GM12875 (cell line): ENCODE results near the gene GPR137C.

Experiments used
- H3K4me3 ChIP-seq: one replicate; pipeline ENCODE4 v1.5.1; 2011; ENCODE audit warnings: low read depth, low read length, control low read depth
- TF ChIP-seq, protein P1 (sequence below): IDR thresholded peaks from 2 replicates; pipeline ENCODE4 v1.5.1; 2011; ENCODE audit warnings: low read depth, mild to moderate bottlenecking, control low read depth, inconsistent platforms, low read length, moderate library complexity, borderline replicate concordance; ENCODE audit not compliant: insufficient read depth

The GPR137C gene

DNA sequence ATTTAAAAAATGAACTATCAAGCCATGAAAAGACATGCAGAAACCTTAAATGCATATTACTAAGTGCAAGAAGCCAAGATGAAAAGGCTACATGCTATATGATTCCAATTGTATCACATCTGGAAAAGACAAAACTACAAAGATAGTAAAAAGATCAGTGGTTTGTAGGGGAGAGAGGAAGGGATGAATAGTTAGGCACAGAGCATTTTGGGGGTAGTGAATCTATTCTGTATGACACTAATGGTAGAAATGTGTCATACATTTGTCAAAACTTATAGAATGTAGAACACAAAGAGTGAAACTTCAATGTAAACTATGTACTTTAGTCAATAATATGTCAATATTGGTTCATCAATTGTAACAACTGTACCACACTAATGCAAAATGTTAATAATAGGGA, 21.2 kb upstream of the GPR137C start:
- TF ChIP-seq, protein P1, sequence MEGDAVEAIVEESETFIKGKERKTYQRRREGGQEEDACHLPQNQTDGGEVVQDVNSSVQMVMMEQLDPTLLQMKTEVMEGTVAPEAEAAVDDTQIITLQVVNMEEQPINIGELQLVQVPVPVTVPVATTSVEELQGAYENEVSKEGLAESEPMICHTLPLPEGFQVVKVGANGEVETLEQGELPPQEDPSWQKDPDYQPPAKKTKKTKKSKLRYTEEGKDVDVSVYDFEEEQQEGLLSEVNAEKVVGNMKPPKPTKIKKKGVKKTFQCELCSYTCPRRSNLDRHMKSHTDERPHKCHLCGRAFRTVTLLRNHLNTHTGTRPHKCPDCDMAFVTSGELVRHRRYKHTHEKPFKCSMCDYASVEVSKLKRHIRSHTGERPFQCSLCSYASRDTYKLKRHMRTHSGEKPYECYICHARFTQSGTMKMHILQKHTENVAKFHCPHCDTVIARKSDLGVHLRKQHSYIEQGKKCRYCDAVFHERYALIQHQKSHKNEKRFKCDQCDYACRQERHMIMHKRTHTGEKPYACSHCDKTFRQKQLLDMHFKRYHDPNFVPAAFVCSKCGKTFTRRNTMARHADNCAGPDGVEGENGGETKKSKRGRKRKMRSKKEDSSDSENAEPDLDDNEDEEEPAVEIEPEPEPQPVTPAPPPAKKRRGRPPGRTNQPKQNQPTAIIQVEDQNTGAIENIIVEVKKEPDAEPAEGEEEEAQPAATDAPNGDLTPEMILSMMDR, result no peak
- no peak overlapping the region for H3K4me3 ChIP-seq

DNA sequence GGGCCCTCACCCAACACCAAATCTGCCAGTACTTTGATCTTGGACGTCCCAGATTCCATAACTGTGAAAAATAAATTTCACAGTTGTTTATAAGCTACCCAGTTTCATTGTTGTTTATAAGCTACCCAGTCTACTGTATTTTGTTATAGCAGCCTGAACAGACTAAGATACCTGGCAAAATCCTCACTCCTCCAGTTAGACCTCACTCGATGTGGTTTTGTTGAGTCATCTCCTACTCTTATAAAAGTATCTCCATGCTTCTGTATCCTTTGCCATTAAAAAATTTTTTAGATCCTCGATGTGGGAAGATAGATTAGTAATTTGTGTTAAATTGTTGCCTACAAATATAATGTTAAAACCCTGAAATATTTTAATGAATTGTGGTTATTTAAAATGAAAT, 16.4 kb upstream of the GPR137C start:
- no peak overlapping the region for H3K4me3 ChIP-seq
- TF ChIP-seq, protein P1, result no peak

DNA sequence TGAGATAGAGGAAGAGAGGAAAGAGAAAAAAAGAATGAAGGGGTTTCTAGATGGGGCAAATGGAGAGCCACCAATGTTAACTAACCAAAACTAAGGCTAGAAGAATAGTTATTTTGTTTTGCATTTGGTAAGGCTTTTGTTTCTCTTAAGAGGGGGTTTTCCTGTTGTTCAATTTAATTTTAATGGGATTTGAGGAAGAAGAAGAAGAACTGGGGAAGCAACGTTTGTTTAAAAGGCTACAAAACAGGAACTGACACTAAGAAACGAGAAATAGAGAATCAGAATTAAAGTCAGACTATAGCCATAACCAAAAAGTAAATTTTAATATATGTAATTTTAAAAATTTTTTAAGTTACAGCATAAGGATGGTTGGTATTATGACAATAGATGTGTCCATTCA, 14.0 kb upstream of the GPR137C start:
- TF ChIP-seq, protein P1, result no peak
- no peak overlapping the region for H3K4me3 ChIP-seq

DNA sequence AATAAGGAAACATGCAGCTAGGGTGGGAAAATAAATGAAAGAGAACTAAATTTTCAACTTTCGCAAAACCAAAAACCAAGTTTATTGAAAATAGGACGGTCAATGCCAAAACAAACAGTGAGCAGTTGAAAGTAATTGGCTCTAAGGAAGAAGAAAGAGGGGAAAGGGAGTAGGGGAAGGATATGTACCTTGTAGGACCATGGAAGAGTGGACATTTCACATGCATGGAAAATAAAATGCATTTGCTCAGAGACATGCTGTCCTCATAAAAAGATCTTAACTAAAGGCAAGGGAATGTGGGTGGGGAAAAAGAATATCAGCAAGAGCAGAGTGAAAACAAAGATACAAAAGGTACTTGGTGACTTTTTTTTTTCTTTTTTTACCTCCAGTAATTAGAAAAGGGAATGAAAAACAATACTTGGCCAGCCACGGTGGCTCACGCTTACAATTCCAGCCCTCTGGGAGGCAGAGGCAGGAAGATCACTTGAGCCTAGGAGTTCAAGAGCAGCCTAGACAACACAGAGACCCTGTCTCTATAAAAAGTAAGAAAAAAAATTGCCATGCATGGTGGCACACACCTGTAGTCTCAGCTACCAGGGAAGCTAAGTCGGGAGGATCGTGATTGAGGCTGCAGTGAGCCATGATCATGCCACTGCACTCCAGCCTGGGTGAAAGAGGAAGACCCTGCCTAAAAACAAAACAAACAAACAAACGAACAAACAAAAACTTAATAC, 6.9 kb upstream of the GPR137C start:
- no peak overlapping the region for H3K4me3 ChIP-seq
- TF ChIP-seq, protein P1, result no peak

DNA sequence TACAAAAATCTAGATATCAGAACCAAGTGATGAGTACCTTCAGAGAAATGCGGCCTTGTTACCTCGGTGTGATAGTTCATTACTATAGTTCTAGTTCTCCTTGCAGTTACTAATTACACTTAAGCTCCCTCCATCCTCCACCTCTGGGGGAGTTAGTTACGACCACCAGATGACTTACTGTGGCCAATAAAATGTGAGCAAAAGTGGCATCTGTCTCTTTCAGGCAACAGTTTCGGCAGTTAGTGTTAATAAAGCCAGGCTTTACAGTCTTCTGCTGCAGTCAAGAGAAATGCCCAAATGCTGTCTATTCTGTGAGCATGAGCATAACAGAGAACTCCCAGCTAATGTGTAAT, 6.3 kb upstream of the GPR137C start:
- no peak overlapping the region for H3K4me3 ChIP-seq
- TF ChIP-seq, protein P1, result no peak

DNA sequence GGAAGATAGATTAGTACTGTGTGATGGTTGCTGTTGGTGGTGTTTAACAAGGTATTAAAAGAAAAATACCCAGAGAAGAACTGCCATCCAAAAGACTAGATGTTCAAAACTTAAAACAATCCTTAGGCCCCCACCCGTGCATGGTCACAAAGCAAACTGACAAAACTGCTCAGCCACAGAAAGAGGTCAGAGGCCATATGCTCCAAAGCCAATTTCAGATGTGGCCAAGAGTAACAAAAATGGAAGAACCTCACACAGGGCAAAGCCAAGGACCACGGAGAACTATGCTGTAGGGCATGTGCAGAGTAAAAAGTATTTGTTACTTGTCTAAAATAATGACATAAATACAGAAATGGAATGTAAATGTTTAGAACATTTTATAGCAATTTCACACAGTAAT, 5.6 kb upstream of the GPR137C start:
- no peak overlapping the region for H3K4me3 ChIP-seq
- TF ChIP-seq, protein P1, result no peak

DNA sequence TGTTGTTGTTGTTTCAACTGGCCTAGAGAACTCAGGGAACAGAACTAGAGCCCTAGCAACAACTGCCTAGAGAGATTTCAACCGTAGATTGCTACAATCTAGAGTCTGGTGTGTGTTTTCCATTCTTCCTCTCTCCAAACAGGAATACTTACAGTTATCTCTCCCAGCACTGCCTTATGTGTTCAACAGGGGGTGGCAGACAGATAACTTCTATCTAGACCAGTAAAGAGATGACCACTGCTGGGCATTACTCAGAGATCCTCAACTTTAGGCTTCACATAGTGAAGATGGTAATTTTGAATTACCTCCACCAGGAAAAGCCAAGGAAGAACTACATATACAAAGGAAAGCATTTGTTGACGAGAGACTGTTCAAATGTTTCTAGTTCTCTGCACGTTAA, 5.1 kb upstream of the GPR137C start:
- TF ChIP-seq, protein P1, result no peak
- H3K4me3 ChIP-seq, result no peak overlapping the region
